Endothelial cell of umbilical vein (primary cell): ENCODE measurements around the gene SLC4A5. TPM values are rescaled to one million over a fixed set of nuclear protein-coding genes. Genes with fewer than 3 reads are reported as not detected.

Source experiments
- BruUV-seq: library from RNA; stranded (reverse); fragments of 400-500 nt; replicated peaks from 2 replicates; lab custom pipeline; 2021; lab: Mats Ljungman, UMichigan
- CTCF ChIA-PET: fragments of 300-600, 350-600 bp; sonication (Branson Sonifier 250); formaldehyde crosslinking; loops from one replicate; lab custom pipeline; 2021; ENCODE audit warnings: antibody characterized with exemption, inconsistent platforms; lab: Charles Lee
- POLR2A ChIA-PET: fragments of 300-600, 350-600 bp; sonication (Branson Sonifier 250); formaldehyde crosslinking; loops from one replicate; lab custom pipeline; 2021; ENCODE audit warnings: antibody characterized with exemption, inconsistent platforms; lab: Charles Lee
- DNase-seq: peaks from one replicate; pipeline ENCODE4 v3.0.0-alpha.2; 2011; ENCODE audit warnings: low read depth, low spot score
- FAIRE-seq: peaks from 2 replicates; lab custom pipeline; 2011; peaks lifted over from hg19 to GRCh38; lab: Jason Lieb, UNC
- H2AFZ ChIP-seq: 2 replicates; pipeline ENCODE4 v1.6.0; 2012; ENCODE audit warnings: low read depth, low read length, control low read depth, inconsistent platforms
- H3K27ac ChIP-seq: 2 replicates; pipeline ENCODE4 v1.5.1; 2011; ENCODE audit warnings: low read depth, mild to moderate bottlenecking, control low read depth, low read length, moderate library complexity; ENCODE audit not compliant: insufficient read depth
- H3K27me3 ChIP-seq, 2 experiments: 2 replicates each; pipeline versions ENCODE4 v1.6.0 to v1.6.1; 2011; ENCODE audit warnings: low read length in 2 of 2, mixed read lengths in 1 of 2; ENCODE audit not compliant: control insufficient read depth in 2 of 2, insufficient read depth in 2 of 2
- H3K36me3 ChIP-seq, 2 experiments: 2 replicates in 1 of 2; 3 replicates in 1 of 2; pipeline ENCODE4 v1.5.1; 2011; ENCODE audit warnings: low read length in 2 of 2, mild to moderate bottlenecking in 1 of 2, moderate library complexity in 1 of 2; ENCODE audit not compliant: control insufficient read depth in 2 of 2, insufficient read depth in 2 of 2; ENCODE audit errors: extremely low read depth in 1 of 2
- H3K4me1 ChIP-seq: 3 replicates; pipeline ENCODE4 v1.5.1; 2011; ENCODE audit warnings: mild to moderate bottlenecking, low read length; ENCODE audit not compliant: control insufficient read depth, insufficient read depth; ENCODE audit errors: extremely low read depth
- H3K4me2 ChIP-seq: 2 replicates; pipeline ENCODE4 v1.6.1; 2011; ENCODE audit warnings: low read length, control low read depth, mixed read lengths; ENCODE audit not compliant: insufficient read depth
- H3K4me3 ChIP-seq, 3 experiments: fragments of 200-600 bp in 1 of 3; sonication (generic), shearing (Covaris generic) in 1 of 3; replicated peaks in 1 of 3; 2 replicates each; pipeline ENCODE4 v1.5.1; 2011 to 2016; ENCODE audit warnings: control low read depth in 3 of 3, low read length in 3 of 3, mild to moderate bottlenecking in 2 of 3, inconsistent platforms in 1 of 3, low read depth in 1 of 3, moderate library complexity in 1 of 3; ENCODE audit not compliant: insufficient read depth in 1 of 3
- H3K79me2 ChIP-seq: 2 replicates; pipeline ENCODE4 v1.6.0; 2012; ENCODE audit warnings: low read length, inconsistent platforms; ENCODE audit not compliant: control insufficient read depth, insufficient read depth
- H3K9ac ChIP-seq: replicated peaks from 2 replicates; pipeline ENCODE3; 2011; ENCODE audit warnings: low read length, control low read depth; ENCODE audit not compliant: insufficient read depth; ENCODE audit errors: extremely low read depth
- H3K9me1 ChIP-seq: replicated peaks from 3 replicates; pipeline ENCODE4 v1.6.0; 2011; ENCODE audit warnings: mild to moderate bottlenecking, low read length; ENCODE audit not compliant: control insufficient read depth, insufficient read depth; ENCODE audit errors: extremely low read depth
- H3K9me3 ChIP-seq: replicated peaks from 2 replicates; pipeline ENCODE4 v1.5.1; 2012; ENCODE audit warnings: low read length, inconsistent platforms; ENCODE audit not compliant: control insufficient read depth, insufficient read depth
- H4K20me1 ChIP-seq: replicated peaks from 2 replicates; pipeline ENCODE3; 2011; ENCODE audit warnings: mild to moderate bottlenecking, low read length; ENCODE audit not compliant: control insufficient read depth, insufficient read depth; ENCODE audit errors: extremely low read depth
- CTCF ChIP-seq, 2 donors: IDR thresholded peaks; 1 replicate in 1 of 2; 2 replicates in 1 of 2; pipeline ENCODE4 v1.5.1; 2011; ENCODE audit warnings: low read length in 2 of 2, mild to moderate bottlenecking in 2 of 2, moderate library complexity in 2 of 2, control low read depth in 1 of 2, inconsistent platforms in 1 of 2, low read depth in 1 of 2; ENCODE audit not compliant: insufficient read depth in 1 of 2; ENCODE audit errors: extremely low read depth in 1 of 2
- EZH2 ChIP-seq: IDR thresholded peaks from 2 replicates; pipeline ENCODE4 v1.6.1; 2012; ENCODE audit warnings: borderline replicate concordance, low read depth, mild to moderate bottlenecking, moderate library complexity, low read length, inconsistent platforms; ENCODE audit not compliant: severe bottlenecking
- FOS ChIP-seq: IDR thresholded peaks from 2 replicates; pipeline ENCODE4 v1.6.1; 2011; ENCODE audit warnings: mild to moderate bottlenecking, low read length, moderate library complexity, borderline replicate concordance; ENCODE audit not compliant: insufficient read depth
- GATA2 ChIP-seq: IDR thresholded peaks from 2 replicates; pipeline ENCODE4 v1.7.0; 2011; ENCODE audit warnings: low read depth, mild to moderate bottlenecking, moderate library complexity, mixed read lengths, low read length; ENCODE audit not compliant: insufficient read length, insufficient read depth
- JUN ChIP-seq: IDR thresholded peaks from 2 replicates; pipeline ENCODE4 v1.6.1; 2011; ENCODE audit warnings: borderline replicate concordance, low read depth; ENCODE audit not compliant: insufficient read length, insufficient read depth
- MAX ChIP-seq: IDR thresholded peaks from 2 replicates; pipeline ENCODE4 v1.6.1; 2011; ENCODE audit not compliant: insufficient read depth, insufficient read length
- MYC ChIP-seq: IDR thresholded peaks from one replicate; pipeline ENCODE4 v1.6.1; 2011; ENCODE audit warnings: mild to moderate bottlenecking, low read depth, low read length
- POLR2A ChIP-seq: IDR thresholded peaks from 2 replicates; pipeline ENCODE4 v1.6.1; 2012; ENCODE audit warnings: low read depth, mild to moderate bottlenecking, control low read depth, low read length
- POLR2AphosphoS5 ChIP-seq: IDR thresholded peaks from 2 replicates; pipeline ENCODE4 v1.6.1; 2012; ENCODE audit warnings: low read depth, mild to moderate bottlenecking, control low read depth, low read length, moderate library complexity; ENCODE audit not compliant: insufficient read depth
- dilution Hi-C: fragments of 300-500 bp; cut with MboI; formaldehyde crosslinking; loops from one replicate; pipeline ENCODE4 v1.15.0; 2019; ENCODE audit warnings: low sequenced_read_pairs; ENCODE audit not compliant: extremely low pct_ligation_motif_present
- intact Hi-C: fragments of 100-400 bp; cut with micrococcal nuclease; formaldehyde crosslinking; loops from one replicate; pipeline ENCODE4 v1.10.0; 2022
- polyA plus RNA-seq, 4 experiments: library from polyadenylated mRNA; depleted of rRNA in 3 of 4; stranded (reverse) in 3 of 4; unstranded in 1 of 4; fragments of >200 nt; gene quantifications; 2 replicates each; pipeline versions ENCODE4 v1.2.1 to v1.2.3, GENCODE V29; 2011 to 2012; ENCODE audit warnings: missing spikeins in 1 of 4
- total RNA-seq: library from RNA; stranded (reverse); gene quantifications from 2 replicates; pipeline ENCODE4 v1.2.3, GENCODE V29; 2021

The SLC4A5 gene
- total and polyA plus RNA-seq, 2 donors (not counting 3 experiments of a cell fraction or from before 2014, with no cell fraction given): 0.12 to 0.97 TPM

- H3K27me3 ChIP-seq: no peaks in the 10 kb centered on the region
- H3K4me2 ChIP-seq: no peak overlapping the region
- FAIRE-seq (no peak), DNase-seq (no peak)
- H3K36me3 ChIP-seq: no peaks in the 10 kb centered on the region
- no peak for TF ChIP-seq MAX
- no peak for TF ChIP-seq GATA2
- no peak for TF ChIP-seq FOS
- TF ChIP-seq POLR2AphosphoS5: no peak
- TF ChIP-seq MYC: no peak
- no peak for TF ChIP-seq POLR2A
- no peak for TF ChIP-seq EZH2
- no peak for TF ChIP-seq CTCF (IDR thresholded peaks at IDR 0.05; ENCODE audit: extremely low read depth in 1 of 2, insufficient read depth in 1 of 2, low read depth in 1 of 2, low read length in 2 of 2)
- TF ChIP-seq JUN: no peak
- no peak overlapping the region for H3K27ac ChIP-seq
- CTCF ChIA-PET: interaction anchor here (1.4 kb wide), 1 partner anchor 16 kb away, joined by 4 read pairs; no protein-coding TSS in a partner anchor
- H2AFZ ChIP-seq: no peak overlapping the region
- H3K9me1 ChIP-seq: no peaks in the 10 kb centered on the region
- POLR2A ChIA-PET: no interaction called here
- no peaks in the 10 kb centered on the region for H4K20me1 ChIP-seq
- dilution Hi-C loops (no loop called here), intact Hi-C loops (no loop called here)
- H3K9me3 ChIP-seq: no peaks in the 10 kb centered on the region
- no TSS peak for BruUV-seq
- H3K9ac ChIP-seq: no peak overlapping the region
- H3K4me3 ChIP-seq: no peak overlapping the region
- H3K79me2 ChIP-seq: no peaks in the 10 kb centered on the region
- no peaks in the 10 kb centered on the region for H3K4me1 ChIP-seq
Measured at GRCh38 chr2:74233648-74234047, 109.6 kb downstream of the SLC4A5 start.
